ENCODE data around the gene XIST. TPM values are rescaled to one million over a fixed set of nuclear protein-coding genes. Genes with fewer than 3 reads are reported as not detected.

XIST gene
- polyA plus RNA-seq, 1 donor (not counting 4 experiments of a cell fraction or from before 2014, with no cell fraction given) = 199 TPM

GRCh38 chrX:73834219-73834618, 18.3 kb downstream of the XIST start:
- no peak for TF ChIP-seq EZH2 (IDR thresholded peaks at IDR 0.05; ENCODE audit: low read length)
- TF ChIP-seq CTCF (optimal IDR thresholded peaks at IDR 0.05 in 1 of 3, IDR thresholded peaks at IDR 0.05 in 1 of 3, conservative IDR thresholded peaks at IDR 0.05 in 1 of 3; ENCODE audit: extremely low read depth in 1 of 3, insufficient read depth in 2 of 3, low read length in 3 of 3) = no peak
- Histone ChIP-seq H3K9me3 (ENCODE audit: control insufficient read depth, low read depth, low read length) (no peaks in the 10 kb centered on the region), H3K4me1 (ENCODE audit: control insufficient read depth, extremely low read depth, insufficient read depth, low read length) (no peaks in the 10 kb centered on the region), H3K4me2 (ENCODE audit: control insufficient read depth, extremely low read depth, insufficient read depth, low read depth, low read length) (no peak overlapping the region), H4K20me1 (ENCODE audit: control insufficient read depth, extremely low read depth, insufficient read depth, low read length) (peaks cover 13% of the 10 kb centered on the region), H3K79me2 (ENCODE audit: control insufficient read depth, insufficient read depth, low read length) (peaks cover 56% of the 10 kb centered on the region), H3K36me3 (ENCODE audit: control insufficient read depth in 2 of 2, extremely low read depth in 1 of 2, insufficient read depth in 2 of 2, low read length in 2 of 2) (peaks cover 7 to 12% of the 10 kb centered on the region in 2 experiments), H3K9me1 (ENCODE audit: control insufficient read depth, extremely low read depth, insufficient read depth, low read length) (no peaks in the 10 kb centered on the region), H3K9ac (ENCODE audit: control insufficient read depth, extremely low read depth, insufficient read depth, low read length) (no peak overlapping the region), H3K4me3 (ENCODE audit: control insufficient read depth in 2 of 3, extremely low read depth in 1 of 3, insufficient read depth in 2 of 3, low read depth in 1 of 3, low read length in 3 of 3) (no peak overlapping the region), H3K27ac (ENCODE audit: control insufficient read depth, insufficient read depth, low read length) (no peak overlapping the region), H2AFZ (ENCODE audit: control insufficient read depth, low read length) (no peak overlapping the region), H3K27me3 (ENCODE audit: control insufficient read depth, extremely low read depth, insufficient read depth, low read length) (no peaks in the 10 kb centered on the region)
- FAIRE-seq (no peak), DNase-seq (ENCODE audit: low read depth, low spot score) (no peak)
- dilution Hi-C loops (cut with MboI; ENCODE audit: extremely low pct_ligation_motif_present, low sequenced_read_pairs) = no loop called here

GRCh38 chrX:73832319-73832718, 20.2 kb downstream of the XIST start:
- no peak for DNase-seq (ENCODE audit: low read depth, low spot score)
- no peak for FAIRE-seq
- H4K20me1 ChIP-seq (ENCODE audit: control insufficient read depth, extremely low read depth, insufficient read depth, low read length) = peaks cover 19% of the 10 kb centered on the region
- H3K27ac ChIP-seq (ENCODE audit: control insufficient read depth, insufficient read depth, low read length) = no peak overlapping the region
- H3K27me3 ChIP-seq (ENCODE audit: control insufficient read depth, extremely low read depth, insufficient read depth, low read length) = no peaks in the 10 kb centered on the region
- TF ChIP-seq CTCF (optimal IDR thresholded peaks at IDR 0.05 in 1 of 3, IDR thresholded peaks at IDR 0.05 in 1 of 3, conservative IDR thresholded peaks at IDR 0.05 in 1 of 3; ENCODE audit: extremely low read depth in 1 of 3, insufficient read depth in 2 of 3, low read length in 3 of 3) (no peak), EZH2 (IDR thresholded peaks at IDR 0.05; ENCODE audit: low read length) (no peak)
- peaks cover 42% of the 10 kb centered on the region for H3K79me2 ChIP-seq (ENCODE audit: control insufficient read depth, insufficient read depth, low read length)
- no peak overlapping the region for H2AFZ ChIP-seq (ENCODE audit: control insufficient read depth, low read length)
- H3K4me1 ChIP-seq (ENCODE audit: control insufficient read depth, extremely low read depth, insufficient read depth, low read length) = no peaks in the 10 kb centered on the region
- dilution Hi-C loops (cut with MboI; ENCODE audit: extremely low pct_ligation_motif_present, low sequenced_read_pairs) = no loop called here
- H3K9me3 ChIP-seq (ENCODE audit: control insufficient read depth, low read depth, low read length) = no peaks in the 10 kb centered on the region
- H3K9ac ChIP-seq (ENCODE audit: control insufficient read depth, extremely low read depth, insufficient read depth, low read length) = no peak overlapping the region
- peaks cover 7 to 10% of the 10 kb centered on the region in 2 experiments for H3K36me3 ChIP-seq (ENCODE audit: control insufficient read depth in 2 of 2, extremely low read depth in 1 of 2, insufficient read depth in 2 of 2, low read length in 2 of 2)
- no peak overlapping the region for H3K4me2 ChIP-seq (ENCODE audit: control insufficient read depth, extremely low read depth, insufficient read depth, low read depth, low read length)
- no peak overlapping the region for H3K4me3 ChIP-seq (ENCODE audit: control insufficient read depth in 2 of 3, extremely low read depth in 1 of 3, insufficient read depth in 2 of 3, low read depth in 1 of 3, low read length in 3 of 3)
- no peaks in the 10 kb centered on the region for H3K9me1 ChIP-seq (ENCODE audit: control insufficient read depth, extremely low read depth, insufficient read depth, low read length)

Measured in keratinocyte (primary cell).